Mesenchymal stem cell (in vitro differentiated cells and primary cell): ENCODE results near the gene WDR18.
A peak's percentile ranks its signal among the peaks of the same experiment; 100 is the strongest.

Experiments used
- DNase-seq: peaks from one replicate; pipeline ENCODE4 v3.0.0-alpha.2; 2013
- H2AFZ ChIP-seq: one replicate; pipeline ENCODE4 v1.6.1; 2013; ENCODE audit warnings: low read depth, mild to moderate bottlenecking, control low read depth, inconsistent platforms, low read length, moderate library complexity
- H2AK5ac ChIP-seq: 2 replicates; pipeline ENCODE4 v1.6.1; 2013; ENCODE audit warnings: low read length, moderate library complexity, mild to moderate bottlenecking, inconsistent platforms; ENCODE audit not compliant: severe bottlenecking
- H2BK120ac ChIP-seq: one replicate; pipeline ENCODE4 v1.6.1; 2013; ENCODE audit warnings: low read depth, mild to moderate bottlenecking, inconsistent platforms, low read length, moderate library complexity
- H2BK12ac ChIP-seq, 2 experiments: one replicate each; pipeline ENCODE4 v1.6.1; 2013; ENCODE audit warnings: inconsistent platforms in 2 of 2, low read length in 2 of 2, mild to moderate bottlenecking in 2 of 2, moderate library complexity in 2 of 2, control low read depth in 1 of 2
- H2BK15ac ChIP-seq: one replicate; pipeline ENCODE4 v1.6.1; 2013; ENCODE audit warnings: mild to moderate bottlenecking, low read depth, inconsistent platforms; ENCODE audit not compliant: poor library complexity, severe bottlenecking
- H2BK5ac ChIP-seq: 2 replicates; pipeline ENCODE4 v1.6.1; 2013; ENCODE audit warnings: low read depth, mild to moderate bottlenecking, low read length, control low read depth, inconsistent platforms; ENCODE audit not compliant: poor library complexity, severe bottlenecking
- H3K14ac ChIP-seq, 2 experiments: one replicate each; pipeline ENCODE4 v1.6.1; 2013; ENCODE audit warnings: inconsistent platforms in 2 of 2, low read length in 2 of 2, control low read depth in 1 of 2, mild to moderate bottlenecking in 1 of 2, moderate library complexity in 1 of 2
- H3K18ac ChIP-seq, 2 experiments: one replicate each; pipeline ENCODE4 v1.6.1; 2013; ENCODE audit warnings: inconsistent platforms in 2 of 2, low read length in 2 of 2, control low read depth in 1 of 2, low read depth in 1 of 2, mild to moderate bottlenecking in 1 of 2
- H3K23ac ChIP-seq, 2 experiments: one replicate each; pipeline ENCODE4 v1.6.1; 2013; ENCODE audit warnings: inconsistent platforms in 2 of 2, low read length in 2 of 2, mild to moderate bottlenecking in 2 of 2, moderate library complexity in 2 of 2, control low read depth in 1 of 2
- H3K27ac ChIP-seq: 2 replicates; pipeline ENCODE4 v1.5.1; 2013; ENCODE audit warnings: mild to moderate bottlenecking, moderate library complexity, low read length, control low read depth, inconsistent platforms; ENCODE audit not compliant: poor library complexity, severe bottlenecking
- H3K27me3 ChIP-seq, 2 experiments: 2 replicates each; pipeline versions ENCODE4 v1.6.1 to v1.7.0; 2013; ENCODE audit warnings: low read length in 2 of 2, mild to moderate bottlenecking in 2 of 2, moderate library complexity in 2 of 2, control low read depth in 1 of 2, inconsistent platforms in 1 of 2; ENCODE audit not compliant: control insufficient read depth in 1 of 2, insufficient read depth in 1 of 2
- H3K36me3 ChIP-seq, 2 experiments: 2 replicates each; pipeline versions ENCODE4 v1.6.1 to v1.7.0; 2013; ENCODE audit warnings: low read length in 2 of 2, control low read depth in 1 of 2, inconsistent platforms in 1 of 2, low read depth in 1 of 2, mild to moderate bottlenecking in 1 of 2; ENCODE audit not compliant: insufficient read depth in 2 of 2, control insufficient read depth in 1 of 2
- H3K4ac ChIP-seq, 2 experiments: one replicate each; pipeline ENCODE4 v1.6.1; 2013; ENCODE audit warnings: inconsistent platforms in 2 of 2, low read length in 2 of 2, mild to moderate bottlenecking in 2 of 2, moderate library complexity in 2 of 2, control low read depth in 1 of 2, low read depth in 1 of 2
- H3K4me1 ChIP-seq: 2 replicates; pipeline ENCODE4 v1.6.1; 2013; ENCODE audit warnings: low read depth, low read length, control low read depth; ENCODE audit not compliant: control insufficient read depth, insufficient read depth
- H3K4me2 ChIP-seq: 2 replicates; pipeline ENCODE4 v1.6.1; 2013; ENCODE audit warnings: low read length, mild to moderate bottlenecking, inconsistent platforms; ENCODE audit not compliant: poor library complexity, severe bottlenecking
- H3K4me3 ChIP-seq, 2 experiments: 2 replicates each; pipeline versions ENCODE4 v1.5.1 to v1.7.0; 2013; ENCODE audit warnings: low read length in 2 of 2, mild to moderate bottlenecking in 2 of 2, control low read depth in 1 of 2, low read depth in 1 of 2; ENCODE audit not compliant: insufficient read depth in 1 of 2
- H3K79me1 ChIP-seq: replicated peaks from 2 replicates; pipeline ENCODE4 v1.6.1; 2013; ENCODE audit warnings: mild to moderate bottlenecking, control low read depth, low read length, inconsistent platforms; ENCODE audit not compliant: poor library complexity, severe bottlenecking
- H3K9ac ChIP-seq: 2 replicates; pipeline ENCODE4 v1.7.0; 2013; ENCODE audit warnings: mild to moderate bottlenecking, low read length, moderate library complexity
- H3K9me3 ChIP-seq: 2 replicates; pipeline ENCODE4 v1.7.0; 2013; ENCODE audit warnings: mild to moderate bottlenecking, low read length; ENCODE audit not compliant: control insufficient read depth
- H4K8ac ChIP-seq: one replicate; pipeline ENCODE4 v1.6.1; 2013; ENCODE audit warnings: inconsistent platforms, mild to moderate bottlenecking, low read length, moderate library complexity
- H4K91ac ChIP-seq: one replicate; pipeline ENCODE4 v1.6.1; 2013; ENCODE audit warnings: mild to moderate bottlenecking, low read length, inconsistent platforms
- WGBS: methylation state at CpG from one replicate; pipeline ENCODE4 v1.1.7; 2013; ENCODE audit warnings: mixed read lengths; 5-methylcytosine and 5-hydroxymethylcytosine counted together

The WDR18 gene

DNA sequence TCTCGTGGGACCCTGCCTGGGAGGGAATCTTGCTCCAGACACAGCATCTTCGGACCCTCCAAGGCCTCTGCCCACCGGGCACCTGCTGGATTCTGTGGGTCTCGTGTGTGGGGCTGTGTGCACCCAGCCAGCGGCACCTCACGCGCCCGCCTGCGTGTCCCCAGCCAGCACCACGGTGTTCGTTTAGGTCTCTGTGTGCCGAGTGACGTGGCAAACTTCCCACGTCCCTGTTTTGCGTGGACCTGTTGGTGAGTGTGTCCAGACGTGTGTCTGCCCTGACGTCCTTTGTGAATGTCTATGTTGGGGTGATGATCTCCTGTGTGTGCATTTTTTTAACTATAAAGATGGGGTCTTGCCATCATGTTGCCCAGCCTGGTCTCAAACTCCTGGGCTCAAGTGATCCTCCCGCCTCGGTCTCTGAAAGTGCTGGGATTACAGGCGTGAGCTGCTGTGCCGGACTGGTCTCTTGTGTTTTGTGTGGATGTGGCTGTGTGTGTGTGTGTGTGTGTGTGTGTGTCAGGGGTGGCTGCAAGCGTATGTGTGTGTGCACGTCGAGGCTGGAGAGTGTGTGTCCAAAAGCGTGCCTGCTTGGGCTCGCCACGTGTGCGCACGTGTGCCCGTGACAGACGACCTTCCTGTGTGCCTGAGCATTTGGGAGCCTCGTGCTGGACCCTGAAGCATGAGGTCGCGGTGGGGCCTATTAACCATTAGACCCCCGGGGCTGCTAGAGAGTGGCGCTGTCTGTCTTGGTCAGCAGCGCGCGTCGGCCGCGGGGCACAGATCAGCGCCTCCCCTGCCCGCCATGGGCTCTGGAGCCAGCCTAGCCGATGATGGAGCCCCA is 42.6 kb upstream of the WDR18 start:
- Histone ChIP-seq H2BK15ac (no peak overlapping the region), H2BK5ac (no peak overlapping the region), H3K4me3 (peak overlapping the region in 1 of 2 experiments; percentile 2), H3K4me2 (no peak overlapping the region), H3K79me1 (no peaks in the 10 kb centered on the region), H3K9ac (no peak overlapping the region), H4K91ac (peak overlapping the region; percentile 30), H2BK12ac (no peak overlapping the region), H3K14ac (no peak overlapping the region), H2AK5ac (no peak overlapping the region), H3K23ac (no peak overlapping the region), H3K9me3 (no peaks in the 10 kb centered on the region), H2AFZ (no peak overlapping the region), H3K4me1 (peaks cover 53% of the 10 kb centered on the region), H2BK120ac (no peak overlapping the region), H3K18ac (no peak overlapping the region), H3K36me3 (peaks cover 38 to 91% of the 10 kb centered on the region in 2 experiments), H3K27me3 (no peaks in the 10 kb centered on the region), H3K4ac (no peak overlapping the region), H3K27ac (no peak overlapping the region), H4K8ac (peak overlapping the region; percentile 40)
- no peak for DNase-seq
- 95% methylated on average over 45 of the region's 45 CpGs for WGBS

- no peak overlapping the region for H3K4me3 ChIP-seq
- no peak overlapping the region for H2BK12ac ChIP-seq
- no peak overlapping the region for H3K4me2 ChIP-seq
- H3K14ac ChIP-seq, result no peak overlapping the region
- H3K79me1 ChIP-seq, result no peaks in the 10 kb centered on the region
- no peak overlapping the region for H2AFZ ChIP-seq
- H3K27ac ChIP-seq, result no peak overlapping the region
- no peak overlapping the region for H4K91ac ChIP-seq
- H4K8ac ChIP-seq, result peak overlapping the region; percentile 40
- H3K36me3 ChIP-seq, result peaks cover 37 to 88% of the 10 kb centered on the region in 2 experiments
- H3K9me3 ChIP-seq, result no peaks in the 10 kb centered on the region
- DNase-seq, result no peak
- no peak overlapping the region for H2AK5ac ChIP-seq
- H3K4ac ChIP-seq, result no peak overlapping the region
- H3K9ac ChIP-seq, result no peak overlapping the region
- no peak overlapping the region for H2BK15ac ChIP-seq
- H3K18ac ChIP-seq, result no peak overlapping the region
- H3K23ac ChIP-seq, result no peak overlapping the region
- H2BK5ac ChIP-seq, result no peak overlapping the region
- WGBS, result 95% methylated on average over 32 of the region's 32 CpGs
- H2BK120ac ChIP-seq, result no peak overlapping the region
- H3K4me1 ChIP-seq, result peaks cover 54% of the 10 kb centered on the region
- no peaks in the 10 kb centered on the region for H3K27me3 ChIP-seq
Measured at GRCh38 chr19:942133-942645, 42.0 kb upstream of the WDR18 start.

DNA sequence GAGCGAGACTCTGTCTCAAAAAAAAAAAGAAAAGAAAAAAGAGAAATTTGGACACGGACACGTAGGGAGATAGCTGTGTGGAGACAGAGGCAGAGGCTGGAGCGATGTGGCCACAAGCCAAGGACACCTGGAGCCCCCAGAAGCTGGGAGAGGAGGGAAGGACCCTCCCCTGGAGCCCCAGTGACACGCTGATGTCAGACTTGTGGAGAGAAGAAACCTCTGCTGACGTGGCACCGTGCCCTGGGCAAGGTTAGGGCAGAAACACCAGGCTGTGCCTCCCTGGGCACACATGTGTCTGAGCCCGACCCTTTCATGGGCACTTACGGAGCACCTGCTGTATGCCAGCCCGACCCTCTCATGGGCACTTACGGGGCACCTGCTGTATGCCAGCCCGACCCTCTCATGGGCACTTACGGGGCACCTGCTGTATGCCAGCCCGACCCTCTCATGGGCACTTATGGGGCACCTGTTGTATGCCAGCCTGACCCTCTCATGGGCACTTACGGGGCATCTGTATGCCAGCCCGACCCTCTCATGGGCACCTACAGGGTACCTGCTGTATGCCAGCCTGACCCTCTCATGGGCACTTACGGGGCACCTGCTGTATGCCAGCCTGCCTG is 40.5 kb upstream of the WDR18 start:
- no peak overlapping the region for H3K18ac ChIP-seq
- H2BK120ac ChIP-seq, result no peak overlapping the region
- no peaks in the 10 kb centered on the region for H3K79me1 ChIP-seq
- DNase-seq, result no peak
- H3K27me3 ChIP-seq, result no peaks in the 10 kb centered on the region
- H3K27ac ChIP-seq, result no peak overlapping the region
- no peak overlapping the region for H3K4me2 ChIP-seq
- H4K8ac ChIP-seq, result no peak overlapping the region
- H3K36me3 ChIP-seq, result peaks cover 26 to 89% of the 10 kb centered on the region in 2 experiments
- no peak overlapping the region for H2BK12ac ChIP-seq
- no peak overlapping the region for H3K9ac ChIP-seq
- H3K23ac ChIP-seq, result no peak overlapping the region
- no peak overlapping the region for H3K14ac ChIP-seq
- no peak overlapping the region for H2BK15ac ChIP-seq
- no peak overlapping the region for H3K4ac ChIP-seq
- 97% methylated on average over 17 of the region's 17 CpGs for WGBS
- H3K4me1 ChIP-seq, result peaks cover 60% of the 10 kb centered on the region
- no peak overlapping the region for H2AFZ ChIP-seq
- H2BK5ac ChIP-seq, result no peak overlapping the region
- peak overlapping the region in 1 of 2 experiments; percentile 3 for H3K4me3 ChIP-seq
- H2AK5ac ChIP-seq, result no peak overlapping the region
- no peaks in the 10 kb centered on the region for H3K9me3 ChIP-seq
- no peak overlapping the region for H4K91ac ChIP-seq

- peak overlapping the region; percentile 65 for H4K91ac ChIP-seq
- no peaks in the 10 kb centered on the region for H3K79me1 ChIP-seq
- H2AK5ac ChIP-seq, result no peak overlapping the region
- H3K4ac ChIP-seq, result no peak overlapping the region
- peaks cover 64% of the 10 kb centered on the region for H3K4me1 ChIP-seq
- no peak overlapping the region for H3K27ac ChIP-seq
- H3K9me3 ChIP-seq, result no peaks in the 10 kb centered on the region
- H4K8ac ChIP-seq, result no peak overlapping the region
- no peak overlapping the region for H2BK5ac ChIP-seq
- H3K36me3 ChIP-seq, result peaks cover 26 to 90% of the 10 kb centered on the region in 2 experiments
- no peak overlapping the region for H3K14ac ChIP-seq
- WGBS, result 88% methylated on average over 27 of the region's 27 CpGs
- peak overlapping the region in 1 of 2 experiments; percentile 3 for H3K4me3 ChIP-seq
- H3K4me2 ChIP-seq, result no peak overlapping the region
- no peak overlapping the region for H2BK12ac ChIP-seq
- no peak overlapping the region for H2BK120ac ChIP-seq
- no peak overlapping the region for H2BK15ac ChIP-seq
- peak overlapping the region in 1 of 2 experiments; percentile 4 for H3K18ac ChIP-seq
- no peaks in the 10 kb centered on the region for H3K27me3 ChIP-seq
- H3K9ac ChIP-seq, result no peak overlapping the region
- no peak overlapping the region for H3K23ac ChIP-seq
- H2AFZ ChIP-seq, result no peak overlapping the region
- DNase-seq, result no peak
Measured at GRCh38 chr19:944171-944567, 40.0 kb upstream of the WDR18 start.
